Left renal cortex interstitium (tissue), 4 donors: ENCODE measurements around the gene RHOA. TPM values are rescaled to one million over a fixed set of nuclear protein-coding genes. Genes with fewer than 3 reads are reported as not detected.
"Not testable (repeated sequence)": the region's sequence is repeated elsewhere in the genome, so short reads cannot be mapped to it uniquely, and the experiment has no call there.

ENCODE experiments used
- DNase-seq, 4 donors: peaks; one replicate each; pipeline ENCODE4 v3.0.0-alpha.2; 2013; ENCODE audit warnings: low read depth in 4 of 4, low spot score in 2 of 4, missing footprints in 1 of 4
- polyA plus RNA-seq, 4 donors: library from polyadenylated mRNA; unstranded; fragments of 120-200 nt; gene quantifications; one replicate each; pipeline ENCODE4 v1.2.1, GENCODE V29; 2013; ENCODE audit not compliant: insufficient read length in 4 of 4

The RHOA gene
- polyA plus RNA-seq, 4 donors: 479 to 517 (median 507) TPM

GRCh38 chr3:49333091-49333490 is 78.7 kb downstream of the RHOA start:
- DNase-seq: no peak

- no peak for DNase-seq
These were observed 82.6 kb downstream of the RHOA start for GRCh38 chr3:49329186-49329585.

GRCh38 chr3:49328350-49328749 is 83.4 kb downstream of the RHOA start:
- DNase-seq: not testable (repeated sequence)

- DNase-seq: no peak
These were observed 84.3 kb downstream of the RHOA start for GRCh38 chr3:49327485-49327884.

GRCh38 chr3:49324768-49325167 is 87.0 kb downstream of the RHOA start:
- no peak for DNase-seq

GRCh38 chr3:49316696-49317457 is 94.9 kb downstream of the RHOA start:
- DNase-seq: no peak

GRCh38 chr3:49313896-49314688 is 97.7 kb downstream of the RHOA start:
- DNase-seq: no peak

- no peak for DNase-seq
These were observed 100.5 kb downstream of the RHOA start for GRCh38 chr3:49311283-49311682.

GRCh38 chr3:49310677-49311076 is 101.1 kb downstream of the RHOA start:
- no peak for DNase-seq

Other genes starting within 250 kb of the RHOA start
- 10 to 100 TPM; 23.4 to 34.1 (median 27.7) TPM for gene CCDC71, start 245.6 kb downstream of the RHOA start, polyA plus RNA-seq
- gene KLHDC8B, start 240.4 kb downstream of the RHOA start, polyA plus RNA-seq: 10 to 100 TPM; 41.0 to 48.2 (median 47.9) TPM
- gene C3orf62, start 134.7 kb downstream of the RHOA start, polyA plus RNA-seq: 10 to 100 TPM in 3 of 4 donors, 1 to 10 TPM in 1; 8.6 to 14.7 (median 12.6) TPM
- 10 to 100 TPM; 54.5 to 77.4 (median 67.3) TPM for gene USP4, start 71.9 kb downstream of the RHOA start, polyA plus RNA-seq
- gene GPX1, start 53.6 kb downstream of the RHOA start, polyA plus RNA-seq: 100 to 1,000 TPM; 114 to 216 (median 160) TPM
- gene TCTA, start 447 bp upstream of the RHOA start, polyA plus RNA-seq: 10 to 100 TPM; 31.8 to 36.0 (median 35.5) TPM
- 10 to 100 TPM; 32.4 to 47.9 (median 39.4) TPM for gene AMT, start 10.5 kb upstream of the RHOA start, polyA plus RNA-seq
- 10 to 100 TPM; 19.7 to 29.0 (median 22.5) TPM for gene NICN1, start 17.3 kb upstream of the RHOA start, polyA plus RNA-seq
- 100 to 1,000 TPM in 3 of 4 donors, 10 to 100 TPM in 1; 98.2 to 125 (median 114) TPM for gene DAG1, start 58.3 kb upstream of the RHOA start, polyA plus RNA-seq
- 1 to 10 TPM; 1.0 to 2.4 (median 1.4) TPM for gene BSN, start 142.5 kb upstream of the RHOA start, polyA plus RNA-seq